GM12874 (cell line): ENCODE measurements around the gene SKIL.

Experiments used
- TF ChIP-seq, protein P1 (sequence below): IDR thresholded peaks from 2 replicates; pipeline ENCODE4 v1.5.1; 2011; ENCODE audit warnings: low read depth, mild to moderate bottlenecking, control low read depth, low read length, moderate library complexity; ENCODE audit not compliant: insufficient read depth

SKIL gene

DNA sequence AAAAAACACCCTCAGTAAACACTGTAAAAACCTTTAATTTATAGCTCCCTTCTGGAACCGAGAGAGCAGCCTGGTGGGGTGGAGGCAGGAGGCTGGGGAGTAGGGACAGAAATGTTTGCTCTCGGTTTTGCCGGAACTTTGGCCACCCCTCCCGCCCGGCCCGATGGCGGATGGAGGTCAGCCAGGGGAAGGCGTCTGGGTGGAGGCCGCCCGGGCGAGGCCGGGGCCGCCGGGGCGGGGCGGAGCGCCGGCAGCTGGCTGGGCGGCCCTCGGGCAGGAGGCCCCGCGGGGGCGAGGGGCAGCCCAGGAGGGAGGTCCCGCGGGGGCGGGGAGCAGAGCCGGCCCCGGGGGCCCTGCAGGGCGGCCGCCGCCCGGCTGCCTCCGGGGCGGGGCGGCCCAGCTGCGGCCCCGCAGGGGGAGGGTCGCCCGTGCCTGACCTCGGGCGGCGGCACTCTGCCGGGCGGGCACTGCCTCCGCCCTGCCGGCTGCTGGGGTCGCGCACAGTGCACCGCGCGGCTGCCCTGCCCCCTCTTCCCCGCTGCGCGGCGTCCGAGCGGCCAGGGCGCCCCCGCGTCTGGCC is 829 bp upstream of the SKIL start:
- TF ChIP-seq, protein P1, sequence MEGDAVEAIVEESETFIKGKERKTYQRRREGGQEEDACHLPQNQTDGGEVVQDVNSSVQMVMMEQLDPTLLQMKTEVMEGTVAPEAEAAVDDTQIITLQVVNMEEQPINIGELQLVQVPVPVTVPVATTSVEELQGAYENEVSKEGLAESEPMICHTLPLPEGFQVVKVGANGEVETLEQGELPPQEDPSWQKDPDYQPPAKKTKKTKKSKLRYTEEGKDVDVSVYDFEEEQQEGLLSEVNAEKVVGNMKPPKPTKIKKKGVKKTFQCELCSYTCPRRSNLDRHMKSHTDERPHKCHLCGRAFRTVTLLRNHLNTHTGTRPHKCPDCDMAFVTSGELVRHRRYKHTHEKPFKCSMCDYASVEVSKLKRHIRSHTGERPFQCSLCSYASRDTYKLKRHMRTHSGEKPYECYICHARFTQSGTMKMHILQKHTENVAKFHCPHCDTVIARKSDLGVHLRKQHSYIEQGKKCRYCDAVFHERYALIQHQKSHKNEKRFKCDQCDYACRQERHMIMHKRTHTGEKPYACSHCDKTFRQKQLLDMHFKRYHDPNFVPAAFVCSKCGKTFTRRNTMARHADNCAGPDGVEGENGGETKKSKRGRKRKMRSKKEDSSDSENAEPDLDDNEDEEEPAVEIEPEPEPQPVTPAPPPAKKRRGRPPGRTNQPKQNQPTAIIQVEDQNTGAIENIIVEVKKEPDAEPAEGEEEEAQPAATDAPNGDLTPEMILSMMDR, result 0 out of 2 replicates have a peak, but pooled peaks have one; percentile 10

DNA sequence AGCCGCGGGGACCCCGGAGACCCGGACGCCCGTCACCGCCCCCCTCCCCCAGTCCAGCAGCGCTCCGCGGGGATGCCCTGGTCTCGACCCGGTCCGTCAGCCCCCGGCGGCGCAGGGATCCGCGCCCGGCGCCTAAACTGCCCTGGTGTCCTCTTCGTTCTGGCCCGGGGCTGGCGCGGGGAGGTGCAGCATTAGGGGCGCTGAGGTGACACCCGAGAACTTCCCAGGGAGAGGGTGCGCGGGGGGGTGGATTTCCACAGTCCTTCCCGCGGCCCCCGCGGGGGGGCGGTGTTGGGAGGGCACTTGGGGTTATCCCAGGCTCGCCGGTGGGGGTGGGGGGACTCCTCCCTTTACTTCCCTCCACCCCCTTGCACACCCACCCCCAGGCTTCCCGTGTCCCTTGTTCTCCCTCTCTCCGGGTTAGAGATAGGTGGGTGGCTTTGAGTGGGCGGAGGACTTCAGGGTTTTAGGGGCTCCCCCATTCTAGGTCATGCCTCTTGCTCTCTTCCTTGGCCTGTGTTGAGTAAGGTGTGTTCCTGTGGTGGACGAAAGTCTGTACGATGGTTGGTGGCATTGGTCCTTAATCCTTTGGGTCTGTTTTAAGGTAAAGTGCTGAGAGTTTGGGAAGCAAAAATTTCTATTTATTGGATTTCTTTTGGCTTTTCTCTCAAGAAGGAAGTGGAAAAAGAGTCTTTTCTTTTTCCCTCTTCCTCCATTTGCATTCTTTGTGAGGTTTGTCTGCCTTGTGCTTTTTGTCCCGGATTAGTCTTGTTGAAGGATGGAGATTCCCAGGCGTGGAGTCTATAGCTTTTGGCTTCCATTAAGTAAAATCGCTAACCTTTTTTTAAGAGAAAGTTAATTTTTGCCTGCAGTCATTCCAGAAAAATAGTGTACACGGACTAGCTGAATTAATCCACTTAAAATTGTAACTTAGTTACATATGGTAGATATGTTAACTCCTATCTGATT is 811 bp downstream of the SKIL start:
- TF ChIP-seq, protein P1, result peak; percentile 75

DNA sequence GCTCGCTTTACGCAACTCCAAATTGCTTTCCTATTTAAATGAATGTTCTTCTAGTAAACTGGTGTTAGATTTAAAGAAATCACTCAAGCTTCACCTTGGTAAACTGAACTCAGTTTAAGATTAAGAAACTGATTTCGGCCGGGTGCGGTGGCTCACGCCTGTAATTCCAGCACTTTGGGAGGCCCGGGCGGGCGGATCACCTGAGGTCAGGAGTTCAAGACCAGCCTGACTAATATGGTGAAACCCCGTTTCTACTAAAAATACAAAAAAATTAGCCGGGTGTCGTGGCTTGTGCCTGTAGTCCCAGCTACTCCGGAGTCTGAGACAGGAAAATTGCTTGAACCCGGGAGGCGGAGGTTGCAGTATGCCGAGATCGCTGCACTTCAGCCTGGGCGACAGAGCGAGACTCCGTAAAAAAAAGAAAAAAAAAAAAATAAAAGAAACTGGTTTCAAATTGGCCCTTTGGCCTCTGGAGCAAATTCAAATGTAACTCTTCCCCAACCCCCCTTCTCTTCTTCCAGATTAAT is 1.7 kb downstream of the SKIL start:
- TF ChIP-seq, protein P1, result no peak

DNA sequence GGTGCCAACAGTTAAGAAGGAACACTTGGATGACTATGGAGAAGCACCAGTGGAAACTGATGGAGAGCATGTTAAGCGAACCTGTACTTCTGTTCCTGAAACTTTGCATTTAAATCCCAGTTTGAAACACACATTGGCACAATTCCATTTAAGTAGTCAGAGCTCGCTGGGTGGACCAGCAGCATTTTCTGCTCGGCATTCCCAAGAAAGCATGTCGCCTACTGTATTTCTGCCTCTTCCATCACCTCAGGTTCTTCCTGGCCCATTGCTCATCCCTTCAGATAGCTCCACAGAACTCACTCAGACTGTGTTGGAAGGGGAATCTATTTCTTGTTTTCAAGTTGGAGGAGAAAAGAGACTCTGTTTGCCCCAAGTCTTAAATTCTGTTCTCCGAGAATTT is 3.0 kb downstream of the SKIL start:
- TF ChIP-seq, protein P1, result no peak

DNA sequence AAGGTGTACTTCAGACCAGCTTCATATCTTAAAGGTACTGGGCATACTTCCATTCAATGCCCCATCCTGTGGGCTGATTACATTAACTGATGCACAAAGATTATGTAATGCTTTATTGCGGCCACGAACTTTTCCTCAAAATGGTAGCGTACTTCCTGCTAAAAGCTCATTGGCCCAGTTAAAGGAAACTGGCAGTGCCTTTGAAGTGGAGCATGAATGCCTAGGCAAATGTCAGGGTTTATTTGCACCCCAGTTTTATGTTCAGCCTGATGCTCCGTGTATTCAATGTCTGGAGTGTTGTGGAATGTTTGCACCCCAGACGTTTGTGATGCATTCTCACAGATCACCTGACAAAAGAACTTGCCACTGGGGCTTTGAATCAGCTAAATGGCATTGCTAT is 3.4 kb downstream of the SKIL start:
- TF ChIP-seq, protein P1, result no peak

DNA sequence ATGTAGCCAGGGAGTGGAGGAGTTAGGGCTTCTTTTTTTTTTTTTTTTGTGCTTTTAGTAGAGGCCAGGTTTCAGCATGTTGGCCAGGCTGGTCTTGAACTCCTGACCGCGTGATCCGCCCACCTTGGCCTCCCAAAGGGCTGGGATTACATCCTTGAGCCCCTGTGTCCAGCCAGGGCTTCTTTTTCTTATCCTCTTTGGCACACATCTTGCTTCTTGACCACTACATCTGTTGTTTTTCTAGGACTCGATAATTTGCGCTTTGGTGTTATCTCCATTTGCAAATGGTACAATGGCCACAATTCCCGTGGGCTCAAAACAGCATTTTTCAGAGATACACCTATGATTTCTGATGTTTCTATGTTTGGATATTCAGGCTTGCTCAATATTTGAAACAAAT is 4.2 kb downstream of the SKIL start:
- TF ChIP-seq, protein P1, result no peak

DNA sequence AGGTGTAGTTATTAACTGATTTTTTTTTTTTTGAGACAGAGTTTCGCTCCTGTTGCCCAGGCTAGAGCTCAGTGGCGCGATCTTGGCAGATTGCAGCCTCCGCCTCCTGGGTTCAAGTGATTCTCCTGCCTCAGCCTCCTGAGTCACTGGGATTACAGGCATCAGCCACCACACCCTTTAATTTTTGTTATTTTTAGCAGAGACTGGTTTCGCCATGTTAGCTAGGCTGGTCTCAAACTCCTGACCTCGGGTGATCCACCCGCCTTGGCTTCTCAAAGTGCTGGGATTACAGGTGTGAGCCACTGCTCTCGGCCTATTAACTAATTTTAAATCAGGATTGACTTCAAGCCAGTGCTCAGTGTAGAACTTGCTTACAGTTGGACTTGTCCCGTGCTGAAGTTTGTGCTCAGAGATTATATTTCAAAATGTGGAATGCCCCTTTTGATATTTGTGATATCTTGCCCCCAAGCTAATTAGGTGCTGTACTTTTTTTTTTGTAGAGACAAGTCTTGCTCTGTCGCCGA is 6.0 kb downstream of the SKIL start:
- TF ChIP-seq, protein P1, result no peak
